ENCODE results near the gene TENM3. TPM values are rescaled to one million over a fixed set of nuclear protein-coding genes. Genes with fewer than 3 reads are reported as not detected.

The TENM3 gene
- polyA plus RNA-seq, 1 of the 3 experiments (the other 2 are of a cell fraction) = 10.4 TPM

DNA sequence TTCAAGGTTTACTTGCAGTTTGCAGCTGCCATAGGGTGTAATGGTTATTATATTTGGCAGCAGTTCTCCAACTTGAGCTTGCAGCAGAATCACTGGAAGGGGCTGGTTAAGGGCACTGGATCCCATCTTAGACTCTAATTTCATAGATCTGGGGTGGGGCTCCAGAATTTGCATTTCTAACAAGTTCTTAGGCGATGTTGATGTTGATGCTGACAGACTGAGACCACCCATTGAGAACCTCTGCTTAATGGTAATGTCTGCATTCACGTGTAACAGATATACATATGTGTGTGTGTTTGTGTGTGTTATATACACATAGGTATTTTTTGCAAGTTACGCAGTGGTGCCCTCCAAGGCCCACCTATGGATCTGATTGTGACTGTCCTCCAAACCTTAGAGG, 13.8 kb downstream of the TENM3 start (continued):
- TF ChIP-seq RXRA (IDR thresholded peaks at IDR 0.05; ENCODE audit: borderline replicate concordance, low read depth) (no peak), EZH2phosphoT487 (IDR thresholded peaks at IDR 0.05; ENCODE audit: borderline replicate concordance, low read depth) (no peak), CTCF (IDR thresholded peaks at IDR 0.05) (no peak)

DNA sequence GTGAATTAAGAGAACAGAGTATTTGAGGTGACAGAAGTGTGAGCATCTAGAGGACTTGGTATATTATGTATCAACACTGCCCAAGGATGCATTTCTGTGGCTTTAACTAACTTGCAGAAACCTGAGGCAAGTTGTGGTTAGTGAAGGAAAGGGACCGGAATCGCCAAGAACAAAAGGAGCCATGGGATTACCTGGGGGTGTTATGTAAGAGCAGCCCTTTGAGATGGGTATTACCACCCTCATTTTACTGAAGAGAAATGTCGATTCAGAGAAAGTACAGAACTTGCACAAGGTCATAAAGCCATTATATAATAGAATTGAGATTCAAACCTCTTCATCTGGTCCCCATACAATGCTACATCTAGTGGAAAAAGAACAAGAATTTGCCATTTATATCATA, 14.3 kb downstream of the TENM3 start:
- Histone ChIP-seq H3K9ac (no peak overlapping the region), H3F3A (replicated peaks; ENCODE audit: insufficient read depth) (no peaks in the 10 kb centered on the region), H3K36me3 (replicated peaks in 1 of 2; ENCODE audit: control insufficient read depth in 1 of 2, insufficient read depth in 2 of 2, low read length in 1 of 2) (no peaks in the 10 kb centered on the region), H3K4me3 (ENCODE audit: low read depth in 2 of 2, low read length in 1 of 2) (no peak overlapping the region), H4K20me1 (ENCODE audit: insufficient read depth) (no peaks in the 10 kb centered on the region), H3K27me3 (ENCODE audit: insufficient read depth) (no peaks in the 10 kb centered on the region), H3K9me2 (no peaks in the 10 kb centered on the region), H3K79me2 (ENCODE audit: insufficient read depth) (no peaks in the 10 kb centered on the region), H3K4me2 (no peak overlapping the region), H3K9me3 (no peaks in the 10 kb centered on the region), H3K27ac (ENCODE audit: low read depth in 2 of 2, low read length in 1 of 2) (no peak overlapping the region), H2AFZ (ENCODE audit: low read depth) (no peak overlapping the region), H3K4me1 (ENCODE audit: control insufficient read depth in 1 of 2, insufficient read depth in 2 of 2, low read depth in 1 of 2, low read length in 1 of 2) (0 out of 4 replicates have a peak, but pooled peaks cover 0 to 3% of the 10 kb centered on the region in 2 experiments)
- no peak for DNase-seq
- 77% methylated on average over 3 of the region's 3 CpGs for WGBS (ENCODE audit: low lambda C conversion rate)
- ChIA-PET POLR2A (no interaction called here), CTCF (no interaction called here)
- TF ChIP-seq GATA2 (CRISPR knock-in tag; IDR thresholded peaks at IDR 0.05) = no peak
- TF ChIP-seq SIN3A (IDR thresholded peaks at IDR 0.05; ENCODE audit: borderline replicate concordance, low read depth, low read length) = no peak
- TF ChIP-seq NRF1 (IDR thresholded peaks at IDR 0.05; ENCODE audit: low read depth, low read length) = no peak
- TF ChIP-seq TAF1 (IDR thresholded peaks at IDR 0.05; ENCODE audit: borderline replicate concordance, low read depth, low read length) = no peak
- no peak for TF ChIP-seq RFX5 (IDR thresholded peaks at IDR 0.05; ENCODE audit: low read length)
- TF ChIP-seq EZH2phosphoT487 (IDR thresholded peaks at IDR 0.05; ENCODE audit: borderline replicate concordance, low read depth) = no peak

GRCh38 chr4:182258441-182259000, 15.3 kb downstream of the TENM3 start:
- CTCF ChIA-PET = interaction anchor here (1.1 kb wide), 1 partner anchor 9 kb away, joined by 5 read pairs; no protein-coding TSS in a partner anchor
- Histone ChIP-seq H3K9me2 (no peaks in the 10 kb centered on the region), H3K79me2 (ENCODE audit: insufficient read depth) (no peaks in the 10 kb centered on the region), H3K36me3 (replicated peaks in 1 of 2; ENCODE audit: control insufficient read depth in 1 of 2, insufficient read depth in 2 of 2, low read length in 1 of 2) (no peaks in the 10 kb centered on the region), H3K9ac (no peak overlapping the region), H4K20me1 (ENCODE audit: insufficient read depth) (no peaks in the 10 kb centered on the region), H2AFZ (ENCODE audit: low read depth) (no peak overlapping the region), H3K9me3 (no peaks in the 10 kb centered on the region), H3K4me2 (no peak overlapping the region), H3K27me3 (ENCODE audit: insufficient read depth) (no peaks in the 10 kb centered on the region), H3K27ac (ENCODE audit: low read depth in 2 of 2, low read length in 1 of 2) (no peak overlapping the region), H3K4me3 (ENCODE audit: low read depth in 2 of 2, low read length in 1 of 2) (no peak overlapping the region), H3F3A (replicated peaks; ENCODE audit: insufficient read depth) (no peaks in the 10 kb centered on the region), H3K4me1 (ENCODE audit: control insufficient read depth in 1 of 2, insufficient read depth in 2 of 2, low read depth in 1 of 2, low read length in 1 of 2) (peaks cover 0 to 3% of the 10 kb centered on the region in 2 experiments; a peak in 1 of 4 replicates)
- TF ChIP-seq CHD2 (IDR thresholded peaks at IDR 0.05; ENCODE audit: low read length, partially characterized antibody) = no peak
- TF ChIP-seq TCF12 (IDR thresholded peaks at IDR 0.05) = no peak
- no peak for TF ChIP-seq RAD21 (IDR thresholded peaks at IDR 0.05; ENCODE audit: low read length)
- TF ChIP-seq GABPA (IDR thresholded peaks at IDR 0.05; ENCODE audit: low read depth) = no peak
- POLR2A ChIA-PET = no interaction called here
- no peak for DNase-seq
- WGBS (ENCODE audit: low lambda C conversion rate) = 78% methylated on average over 4 of the region's 4 CpGs
